PC-9 (cell line): ENCODE data around the gene SHCBP1. TPM values are rescaled to one million over a fixed set of nuclear protein-coding genes. Genes with fewer than 3 reads are reported as not detected.

Source experiments
- BruUV-seq: library from RNA; stranded (reverse); fragments of 400-500 nt; replicated peaks from 2 replicates; lab custom pipeline; 2021; lab: Mats Ljungman, UMichigan
- CTCF ChIA-PET: fragments of 300-600 bp; sonication (Branson Sonifier 250); formaldehyde crosslinking; loops from one replicate; lab custom pipeline; 2022; ENCODE audit warnings: antibody characterized with exemption; lab: Charles Lee
- POLR2A ChIA-PET: fragments of 300-600 bp; sonication (Branson Sonifier 250); formaldehyde crosslinking; loops from one replicate; lab custom pipeline; 2022; ENCODE audit warnings: antibody characterized with exemption; ENCODE audit not compliant: unreplicated experiment; lab: Charles Lee
- DNase-seq, 2 experiments: peaks; one replicate each; pipeline versions ENCODE4 v3.0.0 to v3.0.0-alpha.2; 2015 to 2022; ENCODE audit warnings: mixed read lengths in 1 of 2
- H2AFZ ChIP-seq: fragments of 200-600 bp; sonication (generic); 2 replicates; pipeline ENCODE4 v1.8.1; 2017; ENCODE audit warnings: antibody characterized with exemption
- H3F3A ChIP-seq: fragments of 200-600 bp; sonication (generic); 2 replicates; pipeline ENCODE4 v1.8.1; 2017; ENCODE audit warnings: antibody characterized with exemption, mild to moderate bottlenecking, low read depth; ENCODE audit not compliant: insufficient read depth
- H3K27ac ChIP-seq: fragments of 200-600 bp; sonication (generic); 2 replicates; pipeline ENCODE4 v1.6.1; 2016; ENCODE audit warnings: mixed run types
- H3K27me3 ChIP-seq: fragments of 200-600 bp; sonication (generic); 2 replicates; pipeline ENCODE4 v1.6.1; 2016; ENCODE audit warnings: low read depth, mixed run types; ENCODE audit not compliant: insufficient read depth
- H3K36me3 ChIP-seq: fragments of 200-600 bp; sonication (generic); 2 replicates; pipeline ENCODE4 v1.6.1; 2016; ENCODE audit warnings: low read depth, mixed run types
- H3K4me1 ChIP-seq: fragments of 200-600 bp; sonication (generic); replicated peaks from 2 replicates; pipeline ENCODE4 v1.6.1; 2016; ENCODE audit warnings: mixed run types; ENCODE audit not compliant: insufficient read depth
- H3K4me2 ChIP-seq: fragments of 200-600 bp; sonication (generic); 2 replicates; pipeline ENCODE4 v1.6.1; 2017; ENCODE audit warnings: mixed run types
- H3K4me3 ChIP-seq: fragments of 200-600 bp; sonication (generic); 2 replicates; pipeline ENCODE4 v1.6.1; 2016; ENCODE audit warnings: mixed run types
- H3K79me2 ChIP-seq: fragments of 200-600 bp; sonication (generic); 2 replicates; pipeline ENCODE4 v1.6.1; 2017; ENCODE audit warnings: low read depth, mixed run types
- H3K9me2 ChIP-seq: fragments of 200-600 bp; sonication (generic); 2 replicates; pipeline ENCODE4 v1.8.1; 2017; ENCODE audit warnings: mild to moderate bottlenecking; ENCODE audit not compliant: insufficient read depth
- H3K9me3 ChIP-seq: fragments of 200-600 bp; sonication (generic); 2 replicates; pipeline ENCODE4 v1.8.1; 2016; ENCODE audit warnings: low read depth; ENCODE audit not compliant: insufficient read depth
- H4K20me1 ChIP-seq: fragments of 200-600 bp; sonication (generic); 2 replicates; pipeline ENCODE4 v1.8.1; 2017; ENCODE audit not compliant: insufficient read depth
- EZH2 ChIP-seq: fragments of 200-600 bp; sonication (generic); IDR thresholded peaks from 2 replicates; pipeline ENCODE4 v1.8.0; 2017; ENCODE audit warnings: antibody characterized with exemption, low read depth
- intact Hi-C: fragments of 100-400 bp; cut with micrococcal nuclease; formaldehyde crosslinking; loops from one replicate; pipeline ENCODE4 v1.10.0; 2022; ENCODE audit not compliant: unreplicated experiment
- total RNA-seq: library from RNA; stranded (reverse); gene quantifications from 2 replicates; pipeline ENCODE4 v1.2.3, GENCODE V29; 2021
- TF ChIP-seq, protein P1 (sequence below): fragments of 200-600 bp; sonication (generic); conservative IDR thresholded peaks from 2 replicates; pipeline ENCODE4 v1.6.1; 2017; ENCODE audit warnings: mixed run types, antibody characterized with exemption, mild to moderate bottlenecking, moderate library complexity

Gene SHCBP1
- total RNA-seq, 1 experiment from 2014 or later, result 19.3 TPM

DNA sequence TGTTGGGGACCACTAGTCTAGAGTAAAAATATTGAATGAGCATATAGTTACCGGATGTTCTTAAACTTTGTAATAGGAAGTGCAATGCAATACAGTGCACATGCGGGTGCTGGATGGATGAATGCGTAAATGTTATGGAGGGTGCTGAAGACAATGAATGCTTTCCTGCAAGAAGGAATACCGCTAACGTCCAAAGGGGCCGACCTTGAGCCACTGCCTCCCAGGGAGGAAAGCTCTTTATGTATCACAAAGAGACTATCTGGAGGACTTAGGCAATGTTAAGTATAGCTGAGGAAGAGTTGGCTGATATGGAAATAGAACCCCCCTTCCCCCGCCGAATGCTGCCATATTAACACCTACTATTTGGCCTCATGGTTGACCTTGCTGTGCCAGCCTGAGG, 27.5 kb upstream of the SHCBP1 start:
- no peak overlapping the region for H3K4me2 ChIP-seq
- H3K27ac ChIP-seq, result no peak overlapping the region
- TF ChIP-seq, protein P1, sequence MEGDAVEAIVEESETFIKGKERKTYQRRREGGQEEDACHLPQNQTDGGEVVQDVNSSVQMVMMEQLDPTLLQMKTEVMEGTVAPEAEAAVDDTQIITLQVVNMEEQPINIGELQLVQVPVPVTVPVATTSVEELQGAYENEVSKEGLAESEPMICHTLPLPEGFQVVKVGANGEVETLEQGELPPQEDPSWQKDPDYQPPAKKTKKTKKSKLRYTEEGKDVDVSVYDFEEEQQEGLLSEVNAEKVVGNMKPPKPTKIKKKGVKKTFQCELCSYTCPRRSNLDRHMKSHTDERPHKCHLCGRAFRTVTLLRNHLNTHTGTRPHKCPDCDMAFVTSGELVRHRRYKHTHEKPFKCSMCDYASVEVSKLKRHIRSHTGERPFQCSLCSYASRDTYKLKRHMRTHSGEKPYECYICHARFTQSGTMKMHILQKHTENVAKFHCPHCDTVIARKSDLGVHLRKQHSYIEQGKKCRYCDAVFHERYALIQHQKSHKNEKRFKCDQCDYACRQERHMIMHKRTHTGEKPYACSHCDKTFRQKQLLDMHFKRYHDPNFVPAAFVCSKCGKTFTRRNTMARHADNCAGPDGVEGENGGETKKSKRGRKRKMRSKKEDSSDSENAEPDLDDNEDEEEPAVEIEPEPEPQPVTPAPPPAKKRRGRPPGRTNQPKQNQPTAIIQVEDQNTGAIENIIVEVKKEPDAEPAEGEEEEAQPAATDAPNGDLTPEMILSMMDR, result no peak
- TF ChIP-seq EZH2, result no peak
- H3F3A ChIP-seq, result no peaks in the 10 kb centered on the region
- no TSS peak for BruUV-seq
- no peak for DNase-seq
- intact Hi-C loops, result no loop called here
- H3K4me3 ChIP-seq, result no peak overlapping the region
- H3K9me2 ChIP-seq, result no peaks in the 10 kb centered on the region
- H3K27me3 ChIP-seq, result peaks cover 8% of the 10 kb centered on the region; the same call in 1 of the 2 replicates
- H3K9me3 ChIP-seq, result no peaks in the 10 kb centered on the region
- no peaks in the 10 kb centered on the region for H3K36me3 ChIP-seq
- H2AFZ ChIP-seq, result no peak overlapping the region
- H3K4me1 ChIP-seq, result no peaks in the 10 kb centered on the region
- no peaks in the 10 kb centered on the region for H4K20me1 ChIP-seq
- no peaks in the 10 kb centered on the region for H3K79me2 ChIP-seq
- ChIA-PET POLR2A (no interaction called here), CTCF (no interaction called here)

- Histone ChIP-seq H3K9me2 (no peaks in the 10 kb centered on the region), H3K4me1 (no peaks in the 10 kb centered on the region), H2AFZ (no peak overlapping the region), H4K20me1 (no peaks in the 10 kb centered on the region), H3K9me3 (no peaks in the 10 kb centered on the region), H3K27ac (no peak overlapping the region), H3F3A (no peaks in the 10 kb centered on the region), H3K4me2 (no peak overlapping the region), H3K36me3 (no peaks in the 10 kb centered on the region), H3K4me3 (no peak overlapping the region), H3K27me3 (peaks cover 28% of the 10 kb centered on the region; the same call in 1 of the 2 replicates), H3K79me2 (no peaks in the 10 kb centered on the region)
- TF ChIP-seq EZH2, result no peak
- TF ChIP-seq, protein P1, result no peak
- ChIA-PET CTCF (no interaction called here), POLR2A (no interaction called here)
- intact Hi-C loops, result no loop called here
- DNase-seq, result no peak
- no TSS peak for BruUV-seq
These were observed 18.1 kb upstream of the SHCBP1 start for GRCh38 chr16:46638947-46639925.

DNA sequence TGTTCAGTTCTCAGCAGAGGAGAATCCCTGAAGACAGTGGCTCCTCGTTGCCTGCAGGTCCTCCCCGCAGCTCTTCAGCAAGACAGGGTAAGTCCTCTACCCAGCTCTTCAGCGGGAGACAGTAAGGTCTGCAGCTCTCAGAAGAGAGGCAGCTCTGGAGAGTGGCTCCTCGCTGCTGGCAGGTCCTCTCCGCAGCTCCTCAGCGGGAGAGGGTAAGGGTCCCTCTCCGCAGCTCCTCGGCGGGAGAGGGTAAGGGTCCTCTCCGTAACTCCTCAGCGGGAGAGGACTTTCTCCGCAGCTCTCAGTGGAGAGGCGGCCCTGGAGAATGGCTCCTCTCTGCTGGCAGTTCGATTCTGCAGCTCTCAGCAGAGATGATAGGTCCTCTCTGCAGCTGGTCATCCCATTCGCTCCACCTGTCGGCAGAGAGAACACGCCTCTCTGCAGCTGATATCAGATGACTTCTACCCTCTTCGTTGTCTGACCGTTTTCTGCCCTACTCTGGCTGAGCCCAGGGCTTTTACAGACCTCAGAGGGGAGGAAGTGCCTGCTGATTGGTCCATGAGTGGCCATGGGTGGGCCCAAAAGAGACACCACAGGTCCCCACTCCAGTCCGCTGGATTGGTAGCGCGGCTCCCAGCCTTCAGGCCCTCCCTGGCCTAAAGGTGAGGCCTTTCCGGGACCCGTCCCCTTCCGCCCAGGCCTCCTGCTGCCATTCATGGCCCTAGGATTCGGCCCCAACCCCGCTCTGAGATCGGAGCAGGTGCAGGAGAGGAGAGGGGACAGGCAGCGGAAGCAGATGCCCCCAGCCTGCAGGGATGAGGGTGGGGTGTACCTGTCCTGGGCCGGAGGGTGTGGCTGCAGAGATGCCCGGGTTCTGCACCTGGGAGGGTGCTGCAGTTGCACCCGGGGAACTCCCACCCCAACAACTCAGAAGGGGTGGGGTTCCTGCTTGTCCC, 11.9 kb upstream of the SHCBP1 start:
- CTCF ChIA-PET, result no interaction called here
- H2AFZ ChIP-seq, result no peak overlapping the region
- TF ChIP-seq EZH2, result no peak
- TF ChIP-seq, protein P1, result no peak
- no peaks in the 10 kb centered on the region for H3K36me3 ChIP-seq
- no peak overlapping the region for H3K4me2 ChIP-seq
- H3K9me2 ChIP-seq, result no peaks in the 10 kb centered on the region
- H3K4me3 ChIP-seq, result no peak overlapping the region
- intact Hi-C loops, result no loop called here
- H4K20me1 ChIP-seq, result no peaks in the 10 kb centered on the region
- H3K27me3 ChIP-seq, result peaks cover 6% of the 10 kb centered on the region; the same call in 1 of the 2 replicates
- POLR2A ChIA-PET, result no interaction called here
- no peaks in the 10 kb centered on the region for H3F3A ChIP-seq
- BruUV-seq, result no TSS peak
- no peak overlapping the region for H3K27ac ChIP-seq
- H3K9me3 ChIP-seq, result no peaks in the 10 kb centered on the region
- H3K4me1 ChIP-seq, result no peaks in the 10 kb centered on the region
- H3K79me2 ChIP-seq, result no peaks in the 10 kb centered on the region
- no peak for DNase-seq
